ENCODE measurements around the gene AOPEP.

- TF ChIP-seq, protein P1, sequence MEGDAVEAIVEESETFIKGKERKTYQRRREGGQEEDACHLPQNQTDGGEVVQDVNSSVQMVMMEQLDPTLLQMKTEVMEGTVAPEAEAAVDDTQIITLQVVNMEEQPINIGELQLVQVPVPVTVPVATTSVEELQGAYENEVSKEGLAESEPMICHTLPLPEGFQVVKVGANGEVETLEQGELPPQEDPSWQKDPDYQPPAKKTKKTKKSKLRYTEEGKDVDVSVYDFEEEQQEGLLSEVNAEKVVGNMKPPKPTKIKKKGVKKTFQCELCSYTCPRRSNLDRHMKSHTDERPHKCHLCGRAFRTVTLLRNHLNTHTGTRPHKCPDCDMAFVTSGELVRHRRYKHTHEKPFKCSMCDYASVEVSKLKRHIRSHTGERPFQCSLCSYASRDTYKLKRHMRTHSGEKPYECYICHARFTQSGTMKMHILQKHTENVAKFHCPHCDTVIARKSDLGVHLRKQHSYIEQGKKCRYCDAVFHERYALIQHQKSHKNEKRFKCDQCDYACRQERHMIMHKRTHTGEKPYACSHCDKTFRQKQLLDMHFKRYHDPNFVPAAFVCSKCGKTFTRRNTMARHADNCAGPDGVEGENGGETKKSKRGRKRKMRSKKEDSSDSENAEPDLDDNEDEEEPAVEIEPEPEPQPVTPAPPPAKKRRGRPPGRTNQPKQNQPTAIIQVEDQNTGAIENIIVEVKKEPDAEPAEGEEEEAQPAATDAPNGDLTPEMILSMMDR (conservative IDR thresholded peaks at IDR 0.05), result no peak
- no peak for TF ChIP-seq ZFX (IDR thresholded peaks at IDR 0.05)
Observed at GRCh38 chr9:94788570-94789105, 62.1 kb downstream of the AOPEP start.
